ENCODE results near the gene NT5DC2.

Gene NT5DC2

DNA sequence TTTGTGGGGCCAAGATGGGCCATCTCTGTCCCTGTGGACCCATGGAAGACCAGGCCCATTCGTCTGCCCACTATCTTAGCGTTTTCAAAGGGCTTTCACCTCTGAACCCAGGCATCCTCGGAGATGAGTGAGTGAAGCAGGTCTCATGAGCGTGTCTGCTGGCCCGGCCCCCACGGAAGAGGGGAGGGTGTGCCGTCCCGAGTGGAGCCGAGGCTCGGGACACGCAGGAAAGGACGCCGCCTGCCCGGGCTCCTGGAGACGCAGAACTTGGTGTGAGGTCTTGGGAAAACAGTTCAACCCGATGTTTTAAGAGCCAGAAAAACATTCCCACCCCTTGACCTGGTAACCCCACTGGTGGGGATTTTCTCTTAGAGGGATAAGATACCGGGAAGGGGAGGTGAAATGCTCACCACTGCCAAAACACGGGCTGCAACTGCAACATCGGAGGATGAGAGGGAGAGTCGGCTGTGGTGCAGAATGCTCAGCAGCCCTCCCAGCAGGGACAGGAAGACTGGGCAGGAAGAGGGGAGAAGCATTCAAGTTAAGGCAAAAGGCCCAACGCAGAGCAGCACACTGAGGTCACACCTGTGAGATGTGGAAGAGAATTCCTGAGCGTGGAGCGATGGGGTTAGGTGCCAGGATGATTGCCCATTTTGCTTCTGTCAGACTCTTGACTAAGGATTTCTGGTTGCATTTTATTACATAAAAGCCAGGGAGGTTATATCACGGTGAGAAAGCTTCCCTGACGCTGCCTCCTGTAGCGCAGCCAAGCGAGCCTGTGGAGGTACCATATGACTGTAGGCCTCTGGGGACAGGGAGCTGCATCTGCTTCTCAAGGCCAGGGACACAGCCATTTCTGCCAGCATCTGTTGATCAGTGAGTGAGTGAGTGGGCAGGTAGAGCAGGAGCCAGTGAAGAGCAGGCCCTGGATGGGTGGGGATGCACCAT, 52.6 kb downstream of the NT5DC2 start:
- Mint-ChIP-seq H3K36me3 (no peaks in the 10 kb centered on the region), H3K4me1 (ENCODE audit: low read depth) (no peaks in the 10 kb centered on the region), H3K27me3 (no peaks in the 10 kb centered on the region), H3K4me3 (no peak overlapping the region), H3K9me3 (ENCODE audit: low read depth) (no peaks in the 10 kb centered on the region), H3K27ac (no peak overlapping the region)

DNA sequence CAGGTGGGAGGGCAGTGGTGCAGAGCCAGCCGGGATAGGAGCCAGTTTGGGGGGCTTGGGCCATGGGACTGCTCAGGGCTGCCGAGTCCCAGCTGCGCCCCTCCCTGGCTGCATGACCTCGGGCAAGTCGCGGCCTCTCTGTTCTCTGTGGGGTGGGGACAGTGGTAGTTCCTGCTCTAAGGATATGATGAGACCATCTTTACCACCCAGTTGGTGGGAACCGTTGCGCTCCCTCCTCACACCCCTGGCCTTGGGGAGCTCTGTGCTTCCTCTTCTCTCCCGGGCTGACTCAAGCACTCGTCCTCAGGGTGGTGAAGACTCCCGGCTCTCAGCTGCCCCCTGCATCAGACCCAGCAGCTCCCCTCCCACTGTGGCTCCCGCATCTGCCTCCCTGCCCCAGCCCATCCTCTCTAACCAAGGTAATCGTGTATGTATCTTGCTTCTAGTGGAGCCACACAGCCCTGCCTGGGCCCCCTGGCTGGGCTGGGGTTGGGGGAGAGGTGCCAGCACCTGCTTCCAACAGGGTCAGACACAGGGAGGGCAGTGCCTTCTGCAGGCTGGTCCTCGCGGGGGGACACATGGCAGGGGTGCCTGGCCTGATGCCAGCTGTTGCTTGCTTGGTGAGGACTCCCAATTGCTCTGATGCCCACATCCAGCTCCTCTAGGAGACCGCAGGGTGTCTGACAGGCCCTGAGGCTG, 53.6 kb downstream of the NT5DC2 start:
- H3K4me1 Mint-ChIP-seq (ENCODE audit: low read depth), result no peaks in the 10 kb centered on the region
- no peaks in the 10 kb centered on the region for H3K9me3 Mint-ChIP-seq (ENCODE audit: low read depth)
- no peak overlapping the region for H3K27ac Mint-ChIP-seq
- H3K27me3 Mint-ChIP-seq, result no peaks in the 10 kb centered on the region
- H3K4me3 Mint-ChIP-seq, result no peak overlapping the region
- H3K36me3 Mint-ChIP-seq, result no peaks in the 10 kb centered on the region

DNA sequence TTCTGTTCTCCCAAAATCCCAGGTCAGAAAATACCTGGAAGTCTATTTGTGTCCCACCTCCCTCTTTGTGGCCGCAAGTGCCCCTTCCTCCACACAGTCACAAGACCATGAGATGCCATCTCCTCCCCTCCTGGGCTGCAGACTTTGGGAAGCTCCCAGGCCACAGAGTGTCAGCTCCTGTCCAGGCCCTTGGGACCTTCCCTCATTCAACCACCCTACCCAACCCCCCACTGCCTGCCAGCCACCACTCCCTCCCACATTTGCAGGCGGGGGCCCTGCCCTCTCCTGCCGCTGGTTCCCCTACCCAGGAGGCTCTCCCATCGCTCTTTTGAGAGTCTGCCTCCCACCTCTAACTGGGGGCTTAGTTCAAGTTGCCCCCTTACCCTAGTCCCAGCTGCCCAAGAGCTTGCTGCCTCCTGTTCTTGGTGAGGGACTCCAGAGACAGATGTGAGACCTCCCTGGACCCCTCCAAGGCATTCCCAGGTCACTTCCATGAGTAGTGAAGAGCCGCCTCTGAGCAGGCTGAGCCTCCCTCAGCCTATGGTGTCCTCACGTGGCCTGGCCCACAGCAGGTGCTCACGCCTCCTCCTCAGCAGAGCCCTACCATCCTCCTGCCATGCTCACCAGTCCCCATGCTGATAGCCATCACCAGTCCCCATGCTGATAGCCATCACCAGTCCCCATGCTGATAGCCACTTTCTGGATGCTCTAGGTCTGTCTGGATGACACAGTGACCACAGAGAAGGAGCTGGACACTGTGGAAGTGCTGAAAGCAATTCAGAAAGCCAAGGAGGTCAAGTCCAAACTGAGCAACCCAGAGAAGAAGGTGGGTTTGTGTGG, 54.4 kb downstream of the NT5DC2 start:
- no peaks in the 10 kb centered on the region for H3K27me3 Mint-ChIP-seq
- H3K4me3 Mint-ChIP-seq, result no peak overlapping the region
- no peaks in the 10 kb centered on the region for H3K4me1 Mint-ChIP-seq (ENCODE audit: low read depth)
- no peaks in the 10 kb centered on the region for H3K36me3 Mint-ChIP-seq
- H3K27ac Mint-ChIP-seq, result no peak overlapping the region
- H3K9me3 Mint-ChIP-seq (ENCODE audit: low read depth), result no peaks in the 10 kb centered on the region

DNA sequence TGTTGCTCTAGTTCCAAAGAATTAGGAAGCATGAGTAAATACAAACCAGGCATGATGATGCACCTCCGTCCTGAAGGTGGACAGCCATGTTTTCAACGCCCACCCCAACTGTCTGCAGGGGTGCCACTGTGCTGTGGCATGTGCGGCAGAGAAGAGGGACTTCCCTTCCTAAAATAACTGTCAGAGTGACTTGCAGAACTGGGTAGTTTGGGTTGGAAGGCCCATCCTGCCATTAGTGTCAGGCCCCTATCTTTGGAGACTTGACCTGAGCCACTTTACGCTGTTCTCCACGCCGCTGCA, 55.9 kb downstream of the NT5DC2 start:
- Mint-ChIP-seq H3K27me3 (no peaks in the 10 kb centered on the region), H3K9me3 (ENCODE audit: low read depth) (no peaks in the 10 kb centered on the region), H3K4me3 (no peak overlapping the region), H3K36me3 (no peaks in the 10 kb centered on the region), H3K27ac (no peak overlapping the region), H3K4me1 (ENCODE audit: low read depth) (no peaks in the 10 kb centered on the region)

DNA sequence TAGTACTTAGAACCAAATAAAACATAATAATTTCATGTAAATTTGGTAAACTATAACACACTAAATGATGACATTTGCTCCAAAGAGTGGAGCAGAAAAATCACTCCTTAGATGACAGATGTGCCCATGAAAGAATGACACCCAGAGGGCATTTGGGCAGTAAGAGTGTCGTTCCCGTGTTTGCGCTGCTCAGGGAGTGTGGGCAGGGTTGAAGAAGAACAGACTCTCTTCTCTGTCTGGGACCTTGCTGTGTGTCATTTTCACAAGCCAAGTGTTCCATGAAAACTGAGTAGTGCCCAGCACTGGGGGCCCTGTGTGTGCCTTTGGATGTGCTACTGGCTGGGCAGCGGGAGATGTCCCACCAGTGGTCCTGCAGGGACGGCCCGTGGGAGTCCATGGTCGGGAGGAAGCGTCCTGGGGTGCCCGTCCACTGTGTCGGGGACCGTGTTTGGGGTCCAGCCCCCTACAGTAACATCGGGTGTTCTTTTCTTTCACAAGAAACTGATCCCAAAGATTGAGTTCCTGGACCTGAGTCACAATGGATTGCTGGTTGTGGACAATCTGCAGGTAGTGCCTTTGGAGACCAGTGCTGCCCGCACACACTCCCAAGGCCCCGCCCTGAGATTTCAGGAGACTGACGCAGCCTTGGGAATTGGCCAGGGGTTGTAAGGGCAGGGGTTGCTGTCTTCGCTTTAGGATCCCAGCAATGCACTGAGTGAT, 56.4 kb downstream of the NT5DC2 start:
- no peaks in the 10 kb centered on the region for H3K4me1 Mint-ChIP-seq (ENCODE audit: low read depth)
- no peak overlapping the region for H3K27ac Mint-ChIP-seq
- H3K9me3 Mint-ChIP-seq (ENCODE audit: low read depth), result no peaks in the 10 kb centered on the region
- H3K4me3 Mint-ChIP-seq, result no peak overlapping the region
- H3K36me3 Mint-ChIP-seq, result no peaks in the 10 kb centered on the region
- no peaks in the 10 kb centered on the region for H3K27me3 Mint-ChIP-seq

Measured in activated naive CD8-positive, alpha-beta T cell (primary cell).